Fibroblast of the aortic adventitia (primary cell): ENCODE measurements around the gene TEX35. TPM values are rescaled to one million over a fixed set of nuclear protein-coding genes. Genes with fewer than 3 reads are reported as not detected.

Experiments used
- DNase-seq: peaks from one replicate; pipeline ENCODE4 v3.0.0-alpha.2; 2010; ENCODE audit warnings: low read depth
- H3K4me3 ChIP-seq: 2 replicates; pipeline ENCODE4 v1.5.1; 2011; ENCODE audit warnings: low read depth, mild to moderate bottlenecking, control low read depth, low read length, moderate library complexity
- CTCF ChIP-seq: IDR thresholded peaks from 2 replicates; pipeline ENCODE4 v1.5.1; 2011; ENCODE audit warnings: mild to moderate bottlenecking, low read length, control low read depth, inconsistent platforms; ENCODE audit not compliant: insufficient read depth
- total RNA-seq: library from RNA; depleted of rRNA; stranded (reverse); fragments of >200 nt; gene quantifications from 2 replicates; pipeline ENCODE4 v1.2.3, GENCODE V29; 2012; ENCODE audit warnings: low replicate concordance

Gene TEX35
- total RNA-seq, 1 donor = not detected

GRCh38 chr1:178539291-178539690, 26.4 kb downstream of the TEX35 start:
- TF ChIP-seq CTCF = no peak
- no peak for DNase-seq
- H3K4me3 ChIP-seq = no peak overlapping the region

GRCh38 chr1:178540204-178540603, 27.3 kb downstream of the TEX35 start:
- DNase-seq = no peak
- H3K4me3 ChIP-seq = no peak overlapping the region
- no peak for TF ChIP-seq CTCF

GRCh38 chr1:178540646-178541045, 27.7 kb downstream of the TEX35 start:
- DNase-seq = peak; percentile 62
- H3K4me3 ChIP-seq = no peak overlapping the region

GRCh38 chr1:178541379-178541778, 28.5 kb downstream of the TEX35 start:
- H3K4me3 ChIP-seq = no peak overlapping the region
- no peak for TF ChIP-seq CTCF
- no peak for DNase-seq

More at GRCh38 chr1:178540646-178541045, 27.7 kb downstream of the TEX35 start:
- TF ChIP-seq CTCF = no peak

- TF ChIP-seq CTCF = peak; percentile 2
- H3K4me3 ChIP-seq = peak overlapping the region; percentile 81
- DNase-seq = peak; percentile 20
These were observed 29.1 kb downstream of the TEX35 start for GRCh38 chr1:178541829-178542553.

GRCh38 chr1:178542554-178543289, 29.8 kb downstream of the TEX35 start:
- DNase-seq = peak; percentile 86
- peak; percentile 89 for TF ChIP-seq CTCF
- peak overlapping the region; percentile 81 for H3K4me3 ChIP-seq

GRCh38 chr1:178543290-178543607, 30.3 kb downstream of the TEX35 start:
- H3K4me3 ChIP-seq = peak overlapping the region; percentile 81
- DNase-seq = no peak
- TF ChIP-seq CTCF = no peak
